Fibroblast of pulmonary artery (primary cell): ENCODE data around the gene HMX1.

ENCODE experiments used
- DNase-seq: peaks from one replicate; pipeline ENCODE4 v3.0.0-alpha.2; 2010; ENCODE audit warnings: low read depth
- H3K4me3 ChIP-seq: replicated peaks from 2 replicates; pipeline ENCODE4 v1.5.1; 2011; ENCODE audit warnings: low read depth, mild to moderate bottlenecking, control low read depth, low read length, moderate library complexity
- CTCF ChIP-seq: IDR thresholded peaks from 2 replicates; pipeline ENCODE4 v1.5.1; 2011; ENCODE audit warnings: mild to moderate bottlenecking, control low read depth, low read length, inconsistent platforms; ENCODE audit errors: missing control alignments

The HMX1 gene

DNA sequence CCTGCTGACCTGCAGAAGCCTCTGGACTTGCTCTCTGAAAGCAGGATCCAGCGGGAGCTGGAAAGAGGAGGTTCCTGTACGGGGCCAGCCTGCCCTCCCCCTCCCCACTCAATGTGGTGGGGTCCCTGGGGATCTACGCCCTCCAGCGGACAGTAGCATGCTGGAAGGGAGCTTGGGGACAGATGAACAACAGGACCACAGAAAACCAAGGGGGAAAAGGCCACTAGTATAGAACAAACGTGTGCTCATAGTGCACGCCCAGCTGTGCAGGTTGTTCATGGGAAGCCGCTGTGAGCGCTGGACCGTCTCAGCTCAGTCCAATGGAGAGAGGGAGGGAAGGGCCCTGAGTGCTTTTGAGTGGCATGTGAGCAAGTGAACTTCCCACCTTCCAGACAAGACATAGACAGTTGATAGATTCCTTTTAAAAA lies 15.8 kb downstream of the HMX1 start:
- TF ChIP-seq CTCF = no peak
- DNase-seq = no peak

GRCh38 chr4:8854931-8855330 lies 16.7 kb downstream of the HMX1 start:
- no peak for TF ChIP-seq CTCF
- H3K4me3 ChIP-seq = no peak overlapping the region
- DNase-seq = peak; percentile 26

More for the DNA sequence above, 15.8 kb downstream of the HMX1 start:
- H3K4me3 ChIP-seq = no peak overlapping the region

DNA sequence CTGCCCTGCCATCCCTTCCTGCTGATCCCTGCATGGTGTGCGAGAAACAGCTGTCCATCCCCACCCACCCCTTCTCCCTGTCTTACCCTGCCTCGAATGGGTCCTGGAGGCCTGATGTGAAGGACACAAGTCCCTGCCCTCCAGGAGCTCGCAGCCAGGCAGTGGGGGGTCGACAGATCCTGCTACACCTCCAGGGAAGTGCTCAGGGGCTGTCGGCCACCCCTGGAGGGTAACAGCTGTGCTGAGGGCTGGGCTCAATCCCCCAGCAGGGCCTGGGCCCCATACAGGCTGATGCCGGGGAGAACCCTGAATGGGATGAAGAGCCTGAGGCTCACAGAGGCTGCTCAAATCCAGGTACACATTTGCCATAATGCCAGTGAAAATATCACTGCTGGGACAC lies 17.6 kb downstream of the HMX1 start:
- H3K4me3 ChIP-seq = no peak overlapping the region
- no peak for TF ChIP-seq CTCF
- DNase-seq = no peak

- no peak for DNase-seq
- H3K4me3 ChIP-seq = no peak overlapping the region
- TF ChIP-seq CTCF = no peak
These were observed 18.4 kb downstream of the HMX1 start for GRCh38 chr4:8853249-8853648.

GRCh38 chr4:8852118-8852704 lies 19.4 kb downstream of the HMX1 start:
- no peak overlapping the region for H3K4me3 ChIP-seq
- TF ChIP-seq CTCF = no peak
- no peak for DNase-seq

- no peak overlapping the region for H3K4me3 ChIP-seq
- no peak for TF ChIP-seq CTCF
- no peak for DNase-seq
These were observed 20.1 kb downstream of the HMX1 start for GRCh38 chr4:8851321-8852117.

- TF ChIP-seq CTCF = no peak
- no peak for DNase-seq
- H3K4me3 ChIP-seq = no peak overlapping the region
These were observed 20.8 kb downstream of the HMX1 start for GRCh38 chr4:8850830-8851188.
